ENCODE data around the gene CDH4. TPM values are rescaled to one million over a fixed set of nuclear protein-coding genes. Genes with fewer than 3 reads are reported as not detected.

Gene CDH4
- total and polyA plus RNA-seq, 2 of the 4 experiments (the other 2 are of a cell fraction) = 1.6 to 3.5 TPM

DNA sequence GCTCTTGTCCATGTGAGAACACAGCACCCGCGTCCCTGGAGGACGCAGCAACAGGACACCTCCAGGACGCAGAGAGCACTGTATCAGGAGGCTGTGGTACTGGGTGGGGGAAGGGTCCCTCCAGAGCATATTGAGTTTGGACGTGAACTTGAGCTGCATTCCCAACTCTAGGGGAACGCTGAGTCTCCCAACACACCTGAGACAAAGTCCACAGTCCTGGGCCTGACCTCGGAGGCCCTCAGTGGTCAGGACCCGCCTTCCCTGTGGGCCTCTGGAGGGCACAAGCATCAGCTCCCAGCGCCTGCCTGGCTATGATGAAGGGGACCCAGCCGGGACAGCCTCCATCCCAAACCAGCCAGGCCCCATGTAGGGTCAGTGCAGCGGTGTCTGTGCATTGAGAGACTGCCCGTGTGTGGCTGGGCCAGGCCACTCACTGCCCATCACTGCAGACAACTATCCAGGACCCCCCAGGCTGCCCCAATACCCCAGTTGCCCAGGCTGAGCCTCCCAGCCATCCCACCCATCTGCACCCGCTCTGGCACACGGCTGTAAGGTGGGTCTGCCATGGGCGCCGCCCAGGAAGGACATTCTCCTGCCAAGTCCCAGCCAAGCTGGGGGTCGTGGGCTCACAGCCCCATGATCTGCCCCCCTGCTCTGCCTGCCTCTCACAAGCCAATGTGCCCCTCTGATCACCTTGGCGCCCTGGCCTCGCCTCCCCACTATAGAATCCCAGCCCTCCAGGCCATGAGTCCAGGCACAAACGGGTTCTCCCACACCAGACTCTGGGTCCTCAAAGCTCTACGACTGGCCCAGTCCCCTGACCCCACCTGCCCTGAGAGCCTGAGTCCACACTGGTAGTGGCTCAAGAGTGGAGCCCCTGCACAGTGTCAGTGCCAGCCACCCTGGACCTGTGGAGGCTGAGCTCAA, 697.9 kb downstream of the CDH4 start:
- Histone ChIP-seq H3K4me2 (ENCODE audit: low read depth, low read length) (no peak overlapping the region), H3K4me3 (ENCODE audit: insufficient read depth, low read depth, low read length) (no peak overlapping the region), H3K4ac (ENCODE audit: low read depth, low read length) (no peak overlapping the region), H3K9ac (ENCODE audit: low read depth, low read length) (no peak overlapping the region), H3K9me3 (ENCODE audit: control insufficient read depth, insufficient read depth, low read length) (peaks cover 3% of the 10 kb centered on the region; the same call in 1 of the 2 replicates), H2BK5ac (ENCODE audit: low read depth, low read length, poor library complexity, severe bottlenecking) (no peak overlapping the region), H4K8ac (ENCODE audit: low read depth in 2 of 2, low read length in 2 of 2) (no peak overlapping the region), H3K4me1 (ENCODE audit: control insufficient read depth, insufficient read depth, low read length) (no peaks in the 10 kb centered on the region), H2BK120ac (ENCODE audit: low read depth, low read length) (no peak overlapping the region), H3K18ac (ENCODE audit: low read depth, low read length) (no peak overlapping the region), H2AFZ (replicated peaks; ENCODE audit: low read length, poor library complexity) (no peak overlapping the region), H3K27me3 (ENCODE audit: control insufficient read depth, insufficient read depth, low read length) (peaks cover 8% of the 10 kb centered on the region), H4K91ac (ENCODE audit: insufficient read depth, low read depth, low read length) (no peak overlapping the region), H3K27ac (ENCODE audit: insufficient read depth, low read length) (no peak overlapping the region), H3K14ac (replicated peaks; ENCODE audit: low read depth, low read length) (no peak overlapping the region), H3K36me3 (ENCODE audit: control insufficient read depth, insufficient read depth, low read length) (no peaks in the 10 kb centered on the region), H2AK5ac (ENCODE audit: low read depth, low read length) (no peak overlapping the region), H3K79me1 (ENCODE audit: low read depth in 1 of 2, low read length in 2 of 2) (no peaks in the 10 kb centered on the region), H2BK15ac (ENCODE audit: low read depth, low read length) (no peak overlapping the region), H3K56ac (ENCODE audit: extremely low read depth, insufficient read depth, low read length) (no peak overlapping the region), H4K20me1 (ENCODE audit: insufficient read depth, low read length) (no peaks in the 10 kb centered on the region), H3K23ac (ENCODE audit: low read depth, low read length) (no peak overlapping the region), H2AK9ac (replicated peaks; ENCODE audit: low read depth, low read length, poor library complexity) (no peak overlapping the region), H2BK20ac (ENCODE audit: low read depth, low read length) (no peak overlapping the region), H3K9me1 (ENCODE audit: insufficient read depth, low read length) (no peaks in the 10 kb centered on the region), H4K5ac (ENCODE audit: low read depth, low read length) (no peak overlapping the region)
- no peak for ATAC-seq (ENCODE audit: low read depth)
- ChIA-PET CTCF (no interaction called here), POLR2A (ENCODE audit: unreplicated experiment) (no interaction called here)
- BruUV-seq (replicated peaks) = no TSS peak
- 51% methylated on average over 6 of the region's 21 CpGs; no CpG with 5 or more reads in 1 of the 2 experiments for WGBS, 2 experiments (ENCODE audit: extremely low coverage in 2 of 2, insufficient read length in 1 of 2)
- in situ Hi-C loops (cut with MboI; ENCODE audit: low sequenced_read_pairs) (no loop called here), intact Hi-C loops (cut with micrococcal nuclease) (no loop called here), dilution Hi-C loops (cut with HindIII; ENCODE audit: low sequenced_read_pairs, unreplicated experiment) (no loop called here)
- DNase-seq = no peak
- TF ChIP-seq RFX5 (IDR thresholded peaks at IDR 0.05; ENCODE audit: low read depth, low read length) = no peak
- TF ChIP-seq NFE2L2 (IDR thresholded peaks at IDR 0.05; ENCODE audit: low read depth, low read length) = no peak
- TF ChIP-seq MAZ (IDR thresholded peaks at IDR 0.05; ENCODE audit: borderline replicate concordance, low read depth, low read length) = no peak
- TF ChIP-seq BHLHE40 (IDR thresholded peaks at IDR 0.05; ENCODE audit: low read depth, low read length) = no peak
- no peak for TF ChIP-seq POLR2A (IDR thresholded peaks at IDR 0.05; ENCODE audit: low read depth, low read length)
- TF ChIP-seq, protein P1, sequence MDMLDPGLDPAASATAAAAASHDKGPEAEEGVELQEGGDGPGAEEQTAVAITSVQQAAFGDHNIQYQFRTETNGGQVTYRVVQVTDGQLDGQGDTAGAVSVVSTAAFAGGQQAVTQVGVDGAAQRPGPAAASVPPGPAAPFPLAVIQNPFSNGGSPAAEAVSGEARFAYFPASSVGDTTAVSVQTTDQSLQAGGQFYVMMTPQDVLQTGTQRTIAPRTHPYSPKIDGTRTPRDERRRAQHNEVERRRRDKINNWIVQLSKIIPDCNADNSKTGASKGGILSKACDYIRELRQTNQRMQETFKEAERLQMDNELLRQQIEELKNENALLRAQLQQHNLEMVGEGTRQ (IDR thresholded peaks at IDR 0.05; ENCODE audit: low read depth, low read length) = no peak
- no peak for TF ChIP-seq MXI1 (IDR thresholded peaks at IDR 0.05; ENCODE audit: borderline replicate concordance, low read depth, low read length)
- TF ChIP-seq SMC3 (IDR thresholded peaks at IDR 0.05; ENCODE audit: low read depth, low read length) = no peak
- no peak for TF ChIP-seq MAFK (IDR thresholded peaks at IDR 0.05; ENCODE audit: low read depth, low read length)
- no peak for TF ChIP-seq RAD21 (IDR thresholded peaks at IDR 0.05; ENCODE audit: low read length)
- TF ChIP-seq CEBPB (IDR thresholded peaks at IDR 0.05; ENCODE audit: low read depth, low read length) = no peak
- no peak for TF ChIP-seq FOS (IDR thresholded peaks at IDR 0.05; ENCODE audit: low read depth, low read length)
- no peak for TF ChIP-seq RCOR1 (IDR thresholded peaks at IDR 0.05; ENCODE audit: insufficient replicate concordance, low read length)
- TF ChIP-seq, protein P2, sequence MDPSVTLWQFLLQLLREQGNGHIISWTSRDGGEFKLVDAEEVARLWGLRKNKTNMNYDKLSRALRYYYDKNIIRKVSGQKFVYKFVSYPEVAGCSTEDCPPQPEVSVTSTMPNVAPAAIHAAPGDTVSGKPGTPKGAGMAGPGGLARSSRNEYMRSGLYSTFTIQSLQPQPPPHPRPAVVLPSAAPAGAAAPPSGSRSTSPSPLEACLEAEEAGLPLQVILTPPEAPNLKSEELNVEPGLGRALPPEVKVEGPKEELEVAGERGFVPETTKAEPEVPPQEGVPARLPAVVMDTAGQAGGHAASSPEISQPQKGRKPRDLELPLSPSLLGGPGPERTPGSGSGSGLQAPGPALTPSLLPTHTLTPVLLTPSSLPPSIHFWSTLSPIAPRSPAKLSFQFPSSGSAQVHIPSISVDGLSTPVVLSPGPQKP (IDR thresholded peaks at IDR 0.05; ENCODE audit: borderline replicate concordance, low read depth, low read length) = no peak
- TF ChIP-seq, protein P3, sequence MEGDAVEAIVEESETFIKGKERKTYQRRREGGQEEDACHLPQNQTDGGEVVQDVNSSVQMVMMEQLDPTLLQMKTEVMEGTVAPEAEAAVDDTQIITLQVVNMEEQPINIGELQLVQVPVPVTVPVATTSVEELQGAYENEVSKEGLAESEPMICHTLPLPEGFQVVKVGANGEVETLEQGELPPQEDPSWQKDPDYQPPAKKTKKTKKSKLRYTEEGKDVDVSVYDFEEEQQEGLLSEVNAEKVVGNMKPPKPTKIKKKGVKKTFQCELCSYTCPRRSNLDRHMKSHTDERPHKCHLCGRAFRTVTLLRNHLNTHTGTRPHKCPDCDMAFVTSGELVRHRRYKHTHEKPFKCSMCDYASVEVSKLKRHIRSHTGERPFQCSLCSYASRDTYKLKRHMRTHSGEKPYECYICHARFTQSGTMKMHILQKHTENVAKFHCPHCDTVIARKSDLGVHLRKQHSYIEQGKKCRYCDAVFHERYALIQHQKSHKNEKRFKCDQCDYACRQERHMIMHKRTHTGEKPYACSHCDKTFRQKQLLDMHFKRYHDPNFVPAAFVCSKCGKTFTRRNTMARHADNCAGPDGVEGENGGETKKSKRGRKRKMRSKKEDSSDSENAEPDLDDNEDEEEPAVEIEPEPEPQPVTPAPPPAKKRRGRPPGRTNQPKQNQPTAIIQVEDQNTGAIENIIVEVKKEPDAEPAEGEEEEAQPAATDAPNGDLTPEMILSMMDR (conservative IDR thresholded peaks at IDR 0.05; ENCODE audit: low read depth, low read length) = no peak

Measured in IMR-90 (cell line).